ENCODE data around the gene TBC1D24. TPM values are rescaled to one million over a fixed set of nuclear protein-coding genes. Genes with fewer than 3 reads are reported as not detected.
"Not testable (repeated sequence)": the region's sequence is repeated elsewhere in the genome, so short reads cannot be mapped to it uniquely, and the experiment has no call there.

TBC1D24 gene
- polyA plus RNA-seq, 3 donors: 16.1 to 25.1 (median 24.0) TPM

DNA sequence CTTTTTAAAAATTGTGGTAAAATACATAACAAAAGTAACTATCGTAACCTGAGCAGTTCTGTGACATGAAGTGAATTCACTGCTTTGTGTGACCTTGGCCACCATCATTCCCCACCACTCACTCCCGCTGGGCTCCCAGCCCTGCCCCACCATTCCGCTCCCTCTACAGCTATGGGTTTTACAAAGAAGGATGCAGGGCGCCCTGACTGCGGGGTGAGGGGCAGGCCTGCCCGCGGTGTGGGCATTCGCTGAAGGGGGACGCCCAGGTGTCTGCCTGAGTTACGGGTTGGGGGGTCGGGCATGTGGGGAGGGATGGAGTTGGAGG lies 56.4 kb downstream of the TBC1D24 start, which contains the start of gene CEMP1:
Gene CEMP1 (minus strand): TSS at position 38 of the 325 bp plus-strand sequence. CDS start 335 bp downstream, outside the sequence.
- DNase-seq: no peak

DNA sequence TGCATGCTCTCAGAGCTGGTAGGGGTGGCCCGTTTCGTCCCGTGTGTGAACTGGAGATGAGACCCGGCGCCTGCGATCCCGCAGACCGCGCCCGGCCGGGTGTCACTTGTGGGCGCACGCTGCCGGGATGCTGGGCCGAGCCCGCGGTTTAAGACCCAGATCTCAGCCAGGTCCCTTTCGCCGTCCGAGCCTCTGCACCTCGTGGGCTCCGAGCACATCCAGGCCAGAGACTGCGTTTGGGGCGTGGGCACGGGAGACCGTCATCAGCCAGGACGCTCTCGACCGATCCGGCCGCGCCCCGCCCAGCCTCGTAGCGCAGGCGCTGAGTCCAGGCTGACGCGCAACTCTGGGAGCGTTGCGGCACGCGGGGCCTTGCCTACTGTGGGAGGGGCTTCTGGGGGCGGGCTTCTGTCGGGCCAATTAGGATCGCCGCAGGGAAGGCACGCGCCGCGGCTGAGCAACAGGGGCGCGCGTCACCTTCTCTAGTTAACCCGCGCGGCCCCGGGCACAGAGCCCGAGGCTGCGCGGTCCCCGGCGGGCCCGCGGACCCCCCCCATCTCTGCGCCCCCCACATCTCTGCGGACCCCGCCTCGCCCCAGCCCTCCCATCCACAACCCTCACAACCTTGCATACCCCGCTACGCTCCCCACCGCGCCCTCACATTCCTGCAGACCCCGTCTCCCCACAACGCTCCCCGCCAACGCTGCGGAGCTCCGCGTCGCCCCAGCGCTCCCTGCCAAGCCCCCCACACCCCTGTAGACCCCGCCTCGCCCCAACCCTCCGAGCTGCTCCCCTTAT lies 57.0 kb downstream of the TBC1D24 start:
- DNase-seq: peak; percentile 96

DNA sequence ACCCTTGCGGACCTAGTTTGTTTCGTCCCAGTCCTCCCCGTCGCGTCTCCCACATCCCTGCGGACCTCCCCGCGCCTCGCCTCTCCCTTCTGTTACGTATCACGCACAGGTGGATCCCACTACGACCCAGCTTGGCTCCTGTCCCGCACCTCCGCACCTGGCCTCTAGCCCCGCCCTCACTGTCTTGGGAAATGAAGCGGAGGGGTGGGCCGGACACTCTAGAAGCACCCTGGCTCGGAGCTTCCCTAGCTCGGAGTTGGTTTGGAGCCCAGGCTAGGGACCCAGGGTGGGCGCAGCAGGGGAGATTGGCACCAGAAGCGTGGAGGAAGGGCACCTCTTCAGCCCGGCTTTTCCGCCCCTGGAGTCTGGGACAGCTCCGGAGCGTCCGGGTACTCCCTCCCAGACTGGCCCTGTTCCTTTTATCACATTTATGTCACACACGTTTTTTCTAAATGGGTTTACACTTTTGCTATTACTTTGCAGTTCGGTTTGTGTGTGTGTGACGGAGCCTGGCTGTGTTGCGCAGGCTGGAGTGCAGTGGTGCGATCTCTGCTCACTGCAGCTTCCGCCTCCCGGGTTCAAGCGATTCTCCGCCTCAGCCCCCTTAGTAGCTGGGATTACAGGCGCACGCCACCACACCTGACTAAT lies 57.7 kb downstream of the TBC1D24 start:
- no peak for DNase-seq

DNA sequence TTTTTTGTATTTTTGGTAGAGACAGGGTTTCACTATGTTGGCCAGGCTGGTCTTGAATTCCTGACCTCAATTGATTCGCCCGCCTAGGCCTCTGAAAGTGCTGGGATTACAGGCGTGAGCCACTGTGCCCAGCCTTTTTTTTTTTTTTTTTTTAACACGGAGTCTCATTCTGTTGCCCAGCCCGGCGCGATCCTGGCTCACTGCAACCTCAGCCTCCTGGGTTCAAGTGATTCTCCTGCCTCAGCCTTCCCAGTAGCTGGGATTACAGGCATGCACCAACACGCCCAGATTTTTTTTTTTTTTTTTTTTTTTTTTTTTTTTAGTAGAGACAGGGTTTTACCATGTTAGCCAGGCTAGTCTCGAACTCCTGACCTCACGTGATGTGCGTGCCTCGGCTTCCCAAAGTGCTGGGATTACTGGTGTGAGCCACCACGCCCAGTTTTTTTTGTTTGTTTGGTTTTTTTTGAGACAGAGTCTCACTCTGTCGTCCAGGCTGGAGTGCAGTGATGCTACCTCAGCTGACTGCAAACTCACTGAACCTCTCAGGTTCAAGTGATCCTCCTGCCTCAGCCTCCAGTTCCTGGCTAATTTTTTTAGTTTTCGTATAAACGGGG lies 58.3 kb downstream of the TBC1D24 start:
- DNase-seq: not testable (repeated sequence)

DNA sequence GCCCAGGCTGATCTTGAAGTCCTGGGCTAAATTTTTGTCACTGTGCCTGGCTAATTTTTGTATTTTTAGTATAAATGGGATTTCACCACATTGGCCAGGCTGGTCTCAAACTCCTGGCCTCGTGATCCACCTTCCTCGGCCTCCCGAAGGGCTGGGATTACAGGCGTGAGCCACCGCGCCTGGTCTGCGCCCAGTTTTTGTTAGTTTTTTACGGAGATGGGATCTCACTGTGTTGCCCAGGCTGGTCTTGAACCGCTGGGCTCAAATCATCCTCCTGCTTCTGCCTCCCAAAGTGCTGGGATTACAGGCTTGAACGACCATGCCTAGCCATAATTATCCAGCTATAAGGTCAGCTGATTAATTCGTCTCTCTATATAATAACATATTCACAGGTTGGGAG lies 59.0 kb downstream of the TBC1D24 start:
- no peak for DNase-seq

DNA sequence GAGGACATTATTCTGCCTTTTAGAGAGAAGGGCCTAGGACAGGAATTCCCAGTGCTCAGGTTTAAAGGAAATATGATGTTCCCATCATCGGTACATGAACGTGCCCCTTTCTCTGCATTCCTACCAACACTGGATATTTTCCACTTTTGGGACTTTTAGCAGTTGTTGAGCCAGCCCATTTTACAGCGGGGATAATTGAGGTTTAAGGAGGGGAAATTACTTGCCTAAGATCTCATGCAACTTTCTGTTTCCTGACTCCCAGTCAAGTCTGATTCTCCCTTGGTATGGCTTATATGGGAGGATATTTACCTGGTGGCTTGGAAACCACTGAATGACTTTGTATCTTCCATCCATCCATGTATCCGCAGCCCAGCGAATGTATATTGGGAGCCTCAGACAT lies 59.4 kb downstream of the TBC1D24 start:
- not testable (repeated sequence) for DNase-seq

DNA sequence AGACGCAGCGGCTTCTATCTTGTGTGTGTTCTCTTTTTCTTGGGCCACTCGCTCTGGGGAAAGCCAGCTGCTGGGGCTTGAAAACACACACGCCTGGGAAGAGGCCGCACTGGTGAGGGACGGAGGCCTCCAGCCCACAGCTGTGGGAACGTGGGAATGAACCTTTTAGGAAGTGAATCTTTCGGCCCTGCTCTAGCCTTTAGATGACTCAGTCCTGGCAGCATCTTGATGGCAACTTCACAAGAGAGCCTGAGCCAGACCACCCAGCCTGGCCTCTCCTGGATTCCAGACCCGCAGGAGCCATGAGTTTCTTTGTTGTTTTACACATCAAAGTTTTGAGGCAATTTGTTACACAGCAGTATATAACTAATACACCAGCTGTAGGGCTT lies 60.7 kb downstream of the TBC1D24 start:
- DNase-seq: no peak

DNA sequence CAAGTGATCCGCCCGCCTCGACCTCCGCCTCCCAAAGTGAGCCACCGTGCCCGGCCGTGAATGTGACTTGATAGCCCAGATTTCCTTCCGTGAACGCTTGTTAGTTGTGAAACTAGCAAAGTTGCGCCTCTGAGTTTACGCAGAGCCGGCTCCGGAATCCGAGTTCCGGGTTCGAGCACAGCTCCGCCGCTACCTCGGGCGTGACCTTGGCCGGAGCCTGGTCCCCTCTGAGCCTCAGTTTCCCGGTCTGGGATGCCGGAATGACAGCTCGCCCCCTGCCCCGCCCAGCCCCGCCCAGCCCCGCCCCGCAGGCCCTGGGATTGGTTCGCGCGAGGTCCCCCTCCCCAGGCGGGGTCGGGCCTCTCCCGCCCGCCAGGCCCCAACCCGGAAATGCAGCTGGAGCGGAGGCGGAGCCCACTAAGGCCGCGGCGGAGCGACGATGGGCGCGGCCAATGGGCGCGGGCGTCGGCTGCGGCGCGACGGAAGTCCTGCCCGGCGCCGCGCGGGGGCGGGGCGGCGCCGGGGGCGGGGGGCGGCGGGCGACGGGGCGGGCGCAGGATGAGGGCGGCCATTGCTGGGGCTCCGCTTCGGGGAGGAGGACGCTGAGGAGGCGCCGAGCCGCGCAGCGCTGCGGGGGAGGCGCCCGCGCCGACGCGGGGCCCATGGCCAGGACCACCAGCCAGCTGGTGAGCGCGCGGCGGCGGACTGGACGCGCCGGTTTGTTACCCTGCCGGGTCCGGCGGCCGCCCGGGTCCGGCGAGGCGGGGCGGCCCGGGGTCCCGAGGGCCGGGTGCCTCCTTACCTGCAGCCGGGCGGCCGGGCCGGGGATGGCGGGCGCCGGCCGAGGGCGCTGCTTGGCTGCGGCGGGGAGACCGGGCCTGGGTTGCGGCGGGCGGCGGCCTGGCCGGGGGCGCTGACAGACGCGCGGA lies 62.8 kb downstream of the TBC1D24 start, which contains the start of gene PDPK1:
Gene PDPK1 (plus strand): TSS at position 571 of the 929 bp plus-strand sequence. CDS start 92 bp downstream, at position 663.
- DNase-seq: peak; percentile 95

DNA sequence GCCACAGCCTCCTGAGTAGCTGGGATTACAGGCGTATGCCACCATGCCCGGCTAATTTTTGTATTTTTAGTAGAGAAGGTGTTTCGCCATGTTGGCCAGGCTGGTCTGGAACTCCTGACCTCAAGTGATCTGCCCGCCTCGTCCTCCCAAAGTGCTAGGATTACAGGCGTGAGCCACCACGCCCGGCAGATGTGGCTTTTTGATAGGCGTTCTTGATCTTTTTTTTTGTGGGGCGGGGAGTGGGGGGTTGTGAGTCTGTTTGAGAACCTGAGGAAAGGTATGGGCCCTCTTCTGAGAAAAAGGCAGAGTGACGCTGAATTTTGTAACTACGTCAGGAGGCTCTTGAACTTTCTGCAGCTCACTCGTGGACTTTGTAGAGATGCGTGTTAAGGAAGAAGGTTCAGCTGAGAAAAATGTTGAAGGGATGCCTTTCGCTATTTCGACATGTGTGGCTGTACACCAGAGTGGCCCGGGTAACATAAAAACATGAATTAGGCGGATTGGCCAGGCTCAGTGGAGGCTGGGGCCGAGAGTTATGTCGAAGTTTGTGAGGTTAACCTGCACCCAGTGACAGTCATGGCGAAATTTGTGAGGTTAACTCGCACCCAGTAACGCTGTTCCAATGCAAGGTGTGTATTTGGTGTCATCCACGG lies 64.4 kb downstream of the TBC1D24 start:
- DNase-seq: not testable (repeated sequence)

DNA sequence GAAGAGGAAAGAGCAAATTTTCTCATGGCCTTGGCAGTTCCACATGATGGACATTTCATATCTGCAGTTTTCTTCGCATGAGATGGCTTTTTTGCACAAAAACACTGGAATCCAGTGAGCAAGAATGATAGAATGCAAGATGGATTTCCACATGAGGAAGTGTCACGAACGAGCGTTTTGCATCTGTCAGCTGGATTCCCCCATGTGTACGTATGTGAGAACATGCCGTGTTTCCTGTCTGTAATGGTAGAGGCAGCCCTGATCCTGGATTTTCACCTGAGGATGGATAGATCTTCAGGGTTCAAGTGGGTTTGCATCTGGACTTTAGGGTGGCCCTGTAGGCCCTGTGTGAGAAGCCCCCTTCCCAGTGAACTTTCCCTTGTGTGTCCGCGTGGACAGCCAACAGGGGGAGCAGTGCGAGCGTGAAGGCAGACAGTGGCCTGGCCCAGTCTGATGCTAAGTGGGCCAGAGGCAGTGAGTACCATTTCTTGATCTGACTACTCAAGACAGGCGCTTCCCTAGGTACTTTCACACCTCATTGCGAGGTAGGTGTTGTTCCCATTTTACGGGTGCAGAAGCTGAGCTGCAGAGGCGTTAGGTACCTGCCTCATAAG lies 65.0 kb downstream of the TBC1D24 start:
- not testable (repeated sequence) for DNase-seq

DNA sequence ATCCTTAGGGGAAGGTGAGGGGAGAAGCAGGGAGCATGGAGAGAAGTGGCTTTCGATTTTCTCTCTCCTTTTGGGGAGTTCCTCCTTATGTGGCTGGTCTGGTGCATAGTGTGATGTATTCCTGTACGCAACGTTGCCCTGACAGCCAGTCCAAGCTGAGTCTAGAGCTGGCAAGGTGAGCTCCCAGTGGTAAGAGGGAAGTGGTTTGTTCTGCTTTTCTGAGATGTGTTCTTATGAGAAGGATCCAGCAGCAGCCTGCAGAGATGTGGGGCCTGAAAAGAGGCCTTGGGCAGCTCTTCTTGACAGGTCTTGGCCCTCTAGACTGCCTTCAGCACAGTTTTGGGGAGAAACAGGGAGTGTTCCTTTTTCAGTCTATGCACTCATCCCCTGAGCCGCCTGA lies 66.0 kb downstream of the TBC1D24 start:
- not testable (repeated sequence) for DNase-seq

DNA sequence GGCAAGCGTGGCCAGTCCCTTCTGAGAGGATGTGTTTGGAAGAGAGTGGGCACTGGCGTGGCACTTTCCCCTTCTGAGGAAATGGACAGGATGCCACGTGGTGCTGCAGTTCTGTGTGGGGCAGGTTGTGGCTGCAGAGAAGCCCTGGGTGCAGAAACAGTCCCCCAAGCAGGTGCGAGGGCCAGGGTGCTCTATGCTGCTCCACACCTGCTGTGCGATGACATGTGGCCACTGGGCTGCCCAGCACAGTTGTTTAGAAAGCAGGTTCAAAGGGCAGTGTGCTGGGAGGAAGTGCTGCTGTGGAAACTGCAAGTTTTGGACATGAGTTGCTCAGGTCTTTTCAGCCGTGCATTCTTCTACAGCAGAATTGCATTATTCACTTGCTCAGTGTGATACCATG lies 66.5 kb downstream of the TBC1D24 start:
- DNase-seq: not testable (repeated sequence)

DNA sequence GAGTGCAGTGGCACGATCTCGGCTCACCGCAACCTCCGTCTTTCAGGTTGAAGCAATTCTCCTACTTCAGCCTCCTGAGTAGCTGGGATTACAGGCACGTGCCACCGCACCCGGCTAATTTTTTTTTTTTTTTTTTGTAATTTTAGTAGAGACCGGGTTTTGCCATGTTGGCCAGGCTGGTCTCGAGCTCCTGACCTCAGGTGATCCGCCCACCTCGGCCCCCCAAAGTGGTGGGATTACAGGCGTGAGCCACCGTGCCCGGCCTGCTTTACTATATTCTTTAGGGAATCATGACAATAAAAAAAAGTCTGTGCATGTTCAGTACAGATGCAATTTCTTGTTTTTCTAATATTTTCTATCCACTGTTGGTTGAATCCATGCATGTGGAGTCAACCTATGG lies 68.8 kb downstream of the TBC1D24 start:
- DNase-seq: not testable (repeated sequence)

DNA sequence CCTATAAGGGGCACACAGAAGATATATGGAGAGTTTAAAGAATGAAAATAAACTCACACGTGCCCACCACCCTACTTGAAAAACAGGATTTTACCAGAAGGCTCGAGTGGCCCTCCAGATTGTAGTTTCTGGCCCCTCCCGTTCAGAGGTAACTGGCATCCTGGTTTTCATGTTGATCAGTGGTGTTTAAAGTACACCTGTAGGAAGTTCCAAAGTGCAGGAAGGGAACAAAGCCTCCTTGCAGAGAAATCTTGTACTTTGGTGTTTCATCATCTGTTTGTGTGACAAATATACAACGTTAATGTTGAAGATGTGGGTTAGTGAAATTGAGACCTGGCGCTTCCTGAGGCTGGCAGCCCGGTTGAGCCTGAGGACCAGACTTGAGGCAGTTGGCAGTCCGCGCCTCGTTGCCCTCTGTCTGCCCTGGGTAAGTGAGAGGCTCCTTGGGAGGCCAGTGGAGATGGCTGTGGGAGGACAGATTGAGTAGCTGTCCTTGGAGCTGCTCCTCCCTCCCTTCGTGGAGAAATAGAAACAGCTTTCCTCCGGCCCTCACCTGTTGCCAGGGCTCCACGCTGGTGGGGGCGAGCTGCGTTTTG lies 75.5 kb downstream of the TBC1D24 start:
- DNase-seq: not testable (repeated sequence)

DNA sequence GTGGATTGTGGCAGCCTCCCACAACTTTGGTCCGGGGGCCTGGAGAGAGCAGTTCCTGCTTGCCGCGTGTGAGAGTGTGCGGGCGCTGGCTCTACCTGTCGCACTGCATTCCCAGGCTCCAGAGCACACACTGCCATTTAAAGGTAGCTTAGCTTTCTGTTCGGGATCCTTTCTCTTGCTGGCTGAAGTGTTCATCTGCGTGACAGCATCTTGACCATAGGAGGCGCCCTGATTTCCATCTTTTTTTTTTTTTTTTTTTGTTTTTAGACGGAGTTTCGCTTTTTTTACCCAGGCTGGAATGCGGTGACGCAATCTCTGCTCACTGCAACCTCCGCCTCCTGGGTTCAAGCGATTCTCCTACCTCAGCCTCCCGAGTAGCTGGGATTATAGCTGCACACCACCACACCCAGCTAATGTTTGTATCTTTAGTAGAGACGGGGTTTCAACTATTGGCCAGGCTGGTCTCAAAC lies 76.5 kb downstream of the TBC1D24 start:
- DNase-seq: not testable (repeated sequence)

DNA sequence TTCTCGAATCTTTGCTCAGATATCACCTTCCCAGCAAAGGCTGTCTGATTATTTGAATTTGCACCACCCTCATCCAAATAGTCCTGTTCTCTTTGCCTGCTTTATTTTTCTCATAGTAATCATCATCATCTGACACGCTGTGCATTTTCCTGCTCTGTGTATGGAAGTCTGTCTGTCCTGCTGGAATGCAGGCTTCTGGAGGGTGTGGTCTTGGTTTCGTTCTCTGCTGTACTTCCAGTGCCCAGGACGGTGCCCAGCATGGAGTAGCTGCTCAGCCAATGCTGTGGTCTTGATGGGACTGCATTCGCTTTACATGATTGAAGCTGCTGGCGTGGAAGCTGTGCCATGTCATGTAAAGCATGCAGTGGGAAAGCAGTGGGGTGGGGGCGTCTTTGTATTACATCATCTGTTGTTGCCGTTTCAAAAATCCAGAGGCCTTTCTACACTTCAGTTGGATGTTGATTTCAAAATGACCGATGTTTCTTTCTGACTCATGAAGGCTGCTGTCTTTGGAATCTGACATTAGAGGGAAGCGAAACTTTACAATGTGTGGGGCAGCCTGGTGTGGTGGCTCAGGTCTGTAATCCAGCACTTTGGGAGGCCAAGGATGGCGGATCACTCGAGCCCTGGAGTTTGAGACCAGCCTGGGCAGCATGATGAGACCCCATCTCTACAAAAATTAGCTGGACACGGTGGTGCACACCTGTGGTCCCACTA lies 79.9 kb downstream of the TBC1D24 start:
- not testable (repeated sequence) for DNase-seq

All from renal pelvis (tissue), 4 donors.